HG02870 (cell line): ENCODE results near the gene HACD2.
"Not testable (repeated sequence)": the region's sequence is repeated elsewhere in the genome, so short reads cannot be mapped to it uniquely, and the experiment has no call there.

Source experiments
- ATAC-seq: cut with Tn5 transposase; IDR thresholded peaks from one replicate; pipeline ENCODE4 v1.9.1; 2021; ENCODE audit warnings: mild to moderate bottlenecking, moderate library complexity; ENCODE audit not compliant: unreplicated experiment

HACD2 gene

GRCh38 chr3:123611674-123612073 lies 26.8 kb upstream of the HACD2 start:
- not testable (repeated sequence) for ATAC-seq

- no peak for ATAC-seq
Observed at GRCh38 chr3:123611082-123611481, 26.2 kb upstream of the HACD2 start.

GRCh38 chr3:123610331-123610730 lies 25.5 kb upstream of the HACD2 start:
- ATAC-seq, result peak; percentile 84

- no peak for ATAC-seq
Observed at GRCh38 chr3:123609063-123609462, 24.2 kb upstream of the HACD2 start.

GRCh38 chr3:123608263-123608937 lies 23.5 kb upstream of the HACD2 start:
- ATAC-seq, result no peak

- ATAC-seq, result no peak
Observed at GRCh38 chr3:123606527-123606926, 21.7 kb upstream of the HACD2 start.

- peak; percentile 65 for ATAC-seq
Observed at GRCh38 chr3:123605789-123606234, 21.0 kb upstream of the HACD2 start.

- not testable (repeated sequence) for ATAC-seq
Observed at GRCh38 chr3:123603153-123603552, 18.3 kb upstream of the HACD2 start.

GRCh38 chr3:123602325-123602724 lies 17.5 kb upstream of the HACD2 start:
- ATAC-seq, result no peak

GRCh38 chr3:123600863-123601262 lies 16.0 kb upstream of the HACD2 start:
- not testable (repeated sequence) for ATAC-seq

GRCh38 chr3:123597561-123597960 lies 12.7 kb upstream of the HACD2 start:
- no peak for ATAC-seq

GRCh38 chr3:123595396-123596180 lies 10.7 kb upstream of the HACD2 start:
- no peak for ATAC-seq

- no peak for ATAC-seq
Observed at GRCh38 chr3:123593381-123593780, 8.5 kb upstream of the HACD2 start.

GRCh38 chr3:123590685-123591450 lies 6.0 kb upstream of the HACD2 start:
- ATAC-seq, result no peak

- no peak for ATAC-seq
Observed at GRCh38 chr3:123587401-123587800, 2.5 kb upstream of the HACD2 start.

- ATAC-seq, result no peak
Observed at GRCh38 chr3:123586968-123587367, 2.1 kb upstream of the HACD2 start.

GRCh38 chr3:123586131-123586530 lies 1.3 kb upstream of the HACD2 start:
- ATAC-seq, result no peak

- ATAC-seq, result peak; percentile 30
Observed at GRCh38 chr3:123584284-123584987, 417 bp downstream of the HACD2 start.

GRCh38 chr3:123583561-123583960 lies 1.3 kb downstream of the HACD2 start:
- ATAC-seq, result no peak

GRCh38 chr3:123582315-123582714 lies 2.5 kb downstream of the HACD2 start:
- ATAC-seq, result no peak

- no peak for ATAC-seq
Observed at GRCh38 chr3:123576122-123576521, 8.7 kb downstream of the HACD2 start.
